H1 (cell line): Measurements from ENCODE around the gene STX16. TPM values are rescaled to one million over a fixed set of nuclear protein-coding genes. Genes with fewer than 3 reads are reported as not detected.
A peak's percentile ranks its signal among the peaks of the same experiment; 100 is the strongest.

Experiments used
- CTCF ChIA-PET: fragments of 300-600 bp; sonication (Branson Sonifier 250); formaldehyde crosslinking; loops from one replicate; lab custom pipeline; 2021; ENCODE audit not compliant: partially characterized antibody; lab: Charles Lee
- POLR2A ChIA-PET: fragments of 300-600 bp; sonication (Branson Sonifier 250); formaldehyde crosslinking; loops from one replicate; lab custom pipeline; 2021; ENCODE audit warnings: inconsistent platforms; ENCODE audit not compliant: partially characterized antibody; lab: Charles Lee
- DNase-seq, 2 experiments: peaks; one replicate each; pipeline versions ENCODE4 v3.0.0 to v3.0.0-alpha.2; 2010 to 2022; ENCODE audit warnings: low spot score in 2 of 2, low read depth in 1 of 2, mixed read lengths in 1 of 2
- FAIRE-seq: peaks from 2 replicates; lab custom pipeline; 2011; peaks lifted over from hg19 to GRCh38; lab: Jason Lieb, UNC
- H2AFZ ChIP-seq: 2 replicates; pipeline ENCODE4 v1.8.1; 2012; ENCODE audit warnings: low read length, inconsistent platforms
- H2AK5ac ChIP-seq: 2 replicates; pipeline ENCODE4 v1.6.1; 2013; ENCODE audit warnings: low read depth, low read length
- H2BK120ac ChIP-seq: replicated peaks from 2 replicates; pipeline ENCODE3; 2013; ENCODE audit warnings: low read depth, low read length, inconsistent platforms
- H2BK12ac ChIP-seq: 2 replicates; pipeline ENCODE4 v1.6.1; 2013; ENCODE audit warnings: low read depth, low read length
- H2BK15ac ChIP-seq: 2 replicates; pipeline ENCODE4 v1.6.1; 2013; ENCODE audit warnings: low read length
- H2BK20ac ChIP-seq: 2 replicates; pipeline ENCODE4 v1.6.1; 2013; ENCODE audit warnings: low read length
- H2BK5ac ChIP-seq: 2 replicates; pipeline ENCODE4 v1.6.1; 2013; ENCODE audit warnings: low read depth, low read length
- H3K14ac ChIP-seq: 2 replicates; pipeline ENCODE4 v1.6.1; 2013; ENCODE audit warnings: inconsistent platforms; ENCODE audit not compliant: insufficient read length
- H3K18ac ChIP-seq: 2 replicates; pipeline ENCODE4 v1.6.1; 2013; ENCODE audit warnings: low read length; ENCODE audit errors: extremely low read depth
- H3K23ac ChIP-seq: 2 replicates; pipeline ENCODE4 v1.6.1; 2013; ENCODE audit warnings: inconsistent platforms; ENCODE audit not compliant: insufficient read length
- H3K23me2 ChIP-seq: 2 replicates; pipeline ENCODE4 v1.6.1; 2013; ENCODE audit warnings: low read depth, low read length
- H3K27ac ChIP-seq: 2 replicates; pipeline ENCODE4 v1.6.1; 2011; ENCODE audit warnings: low read depth, low read length, inconsistent platforms
- H3K27me3 ChIP-seq, 4 experiments: replicated peaks in 1 of 4; 1 replicate in 1 of 4; 2 replicates in 3 of 4; pipeline versions ENCODE4 v1.6.1 to v1.8.1; 2011 to 2013; ENCODE audit warnings: low read length in 3 of 4, mild to moderate bottlenecking in 3 of 4, inconsistent platforms in 2 of 4, mixed read lengths in 2 of 4, moderate library complexity in 1 of 4; ENCODE audit not compliant: control insufficient read depth in 3 of 4, insufficient read depth in 3 of 4; ENCODE audit errors: extremely low read depth in 1 of 4
- H3K36me3 ChIP-seq, 4 experiments: 2 replicates each; pipeline versions ENCODE4 v1.6.1 to v1.8.1; 2011 to 2013; ENCODE audit warnings: mild to moderate bottlenecking in 4 of 4, low read length in 3 of 4, moderate library complexity in 2 of 4, control low read depth in 1 of 4, inconsistent platforms in 1 of 4; ENCODE audit not compliant: insufficient read depth in 4 of 4, control insufficient read depth in 2 of 4
- H3K4ac ChIP-seq: replicated peaks from 2 replicates; pipeline ENCODE3; 2013; ENCODE audit warnings: low read length, low read depth, mixed read lengths, inconsistent platforms; ENCODE audit not compliant: insufficient read length
- H3K4me1 ChIP-seq, 4 experiments: replicated peaks in 1 of 4; 1 replicate in 1 of 4; 2 replicates in 3 of 4; pipeline versions ENCODE4 v1.6.1 to v1.8.1; 2011 to 2013; ENCODE audit warnings: low read length in 3 of 4, inconsistent platforms in 2 of 4, mixed read lengths in 1 of 4; ENCODE audit not compliant: insufficient read depth in 4 of 4, control insufficient read depth in 3 of 4
- H3K4me2 ChIP-seq, 2 experiments: 2 replicates each; pipeline versions ENCODE4 v1.6.1 to v1.8.1; 2011 to 2013; ENCODE audit warnings: low read depth in 2 of 2, low read length in 2 of 2, control low read depth in 1 of 2, inconsistent platforms in 1 of 2, mild to moderate bottlenecking in 1 of 2; ENCODE audit not compliant: insufficient read depth in 1 of 2
- H3K4me3 ChIP-seq, 4 experiments: fragments of 200-600, 300-600 bp in 1 of 4; sonication (generic), shearing (Covaris generic), sonication (Bioruptor Twin) in 1 of 4; 2 replicates each; pipeline versions ENCODE4 v1.5.1 to v1.8.1; 2011 to 2016; ENCODE audit warnings: low read length in 4 of 4, low read depth in 3 of 4, control low read depth in 2 of 4, inconsistent platforms in 2 of 4, mild to moderate bottlenecking in 2 of 4, mixed read lengths in 1 of 4, moderate library complexity in 1 of 4; ENCODE audit not compliant: insufficient read depth in 2 of 4; ENCODE audit errors: extremely low read depth in 1 of 4
- H3K56ac ChIP-seq: replicated peaks from 2 replicates; pipeline ENCODE3; 2013; ENCODE audit warnings: low read depth, mild to moderate bottlenecking, mixed read lengths, low read length, inconsistent platforms; ENCODE audit not compliant: insufficient read length
- H3K79me1 ChIP-seq: 2 replicates; pipeline ENCODE4 v1.6.1; 2013; ENCODE audit warnings: low read depth, low read length, control low read depth
- H3K79me2 ChIP-seq, 2 experiments: 2 replicates each; pipeline versions ENCODE4 v1.6.1 to v1.8.1; 2012 to 2013; ENCODE audit warnings: low read length in 2 of 2, mild to moderate bottlenecking in 2 of 2, inconsistent platforms in 1 of 2; ENCODE audit not compliant: insufficient read depth in 2 of 2, control insufficient read depth in 1 of 2
- H3K9ac ChIP-seq, 4 experiments: replicated peaks in 1 of 4; 1 replicate in 1 of 4; 2 replicates in 3 of 4; pipeline versions ENCODE4 v1.6.1 to v1.8.1; 2011 to 2013; ENCODE audit warnings: low read depth in 3 of 4, low read length in 3 of 4, control low read depth in 2 of 4, mild to moderate bottlenecking in 2 of 4, moderate library complexity in 2 of 4, inconsistent platforms in 1 of 4; ENCODE audit errors: extremely low read depth in 1 of 4
- H3K9me3 ChIP-seq, 2 experiments: 2 replicates each; pipeline versions ENCODE4 v1.6.1 to v1.8.1; 2012 to 2013; ENCODE audit warnings: mild to moderate bottlenecking in 2 of 2, moderate library complexity in 2 of 2, control low read depth in 1 of 2, inconsistent platforms in 1 of 2, low read depth in 1 of 2, low read length in 1 of 2, mixed read lengths in 1 of 2; ENCODE audit not compliant: insufficient read depth in 2 of 2
- H4K20me1 ChIP-seq, 2 experiments: replicated peaks in 1 of 2; 2 replicates each; pipeline versions ENCODE3 to v1.8.1; 2011 to 2013; ENCODE audit warnings: inconsistent platforms in 2 of 2, low read length in 2 of 2, mild to moderate bottlenecking in 1 of 2; ENCODE audit not compliant: insufficient read depth in 2 of 2, control insufficient read depth in 1 of 2
- H4K5ac ChIP-seq: 2 replicates; pipeline ENCODE4 v1.6.1; 2013; ENCODE audit warnings: low read length, low read depth, mixed read lengths, inconsistent platforms; ENCODE audit not compliant: insufficient read length
- H4K8ac ChIP-seq: 2 replicates; pipeline ENCODE4 v1.8.0; 2013; ENCODE audit warnings: mild to moderate bottlenecking, moderate library complexity, low read length, inconsistent platforms; ENCODE audit not compliant: insufficient read depth; ENCODE audit errors: extremely low read depth
- H4K91ac ChIP-seq: replicated peaks from 2 replicates; pipeline ENCODE3; 2013; ENCODE audit warnings: low read length, mixed read lengths, inconsistent platforms; ENCODE audit not compliant: insufficient read length
- BACH1 ChIP-seq: IDR thresholded peaks from 2 replicates; pipeline ENCODE4 v1.6.1; 2012; ENCODE audit warnings: low read length, improper control_type of control experiment
- HDAC2 ChIP-seq, 2 experiments: fragments of 300-600 bp in 1 of 2; sonication (generic) in 1 of 2; IDR thresholded peaks; 2 replicates each; pipeline ENCODE4 v1.6.1; 2011 to 2012; ENCODE audit warnings: low read depth in 2 of 2, low read length in 2 of 2, mild to moderate bottlenecking in 2 of 2, moderate library complexity in 2 of 2, borderline replicate concordance in 1 of 2, inconsistent platforms in 1 of 2
- RNF2 ChIP-seq: fragments of 200-900, 300-1000 bp; sonication (generic); IDR thresholded peaks from 2 replicates; pipeline ENCODE4 v1.7.1; 2016; ENCODE audit warnings: borderline replicate concordance, low read depth, mild to moderate bottlenecking, antibody characterized with exemption, low read length; ENCODE audit not compliant: poor library complexity, severe bottlenecking; ENCODE audit errors: missing control alignments
- SAP30 ChIP-seq: fragments of 300-600 bp; sonication (generic); IDR thresholded peaks from 2 replicates; pipeline ENCODE4 v1.7.1; 2012; ENCODE audit warnings: low read length, moderate library complexity, mild to moderate bottlenecking, inconsistent platforms; ENCODE audit not compliant: insufficient read depth, insufficient replicate concordance
- SP2 ChIP-seq: IDR thresholded peaks from 2 replicates; pipeline ENCODE4 v1.6.1; 2012; ENCODE audit warnings: mild to moderate bottlenecking, low read length, inconsistent platforms
- TAF7 ChIP-seq: optimal IDR thresholded peaks from 2 replicates; pipeline ENCODE3; 2011; ENCODE audit warnings: low read depth, mild to moderate bottlenecking, inconsistent platforms, low read length, moderate library complexity, borderline replicate concordance
- WGBS, 2 experiments: shearing (Covaris generic) in 1 of 2; methylation state at CpG; one replicate each; pipeline versions ENCODE4 v1.1.6 to v1.1.7; 2013 to 2015; ENCODE audit warnings: low lambda C conversion rate in 2 of 2, mixed read lengths in 2 of 2, inconsistent platforms in 1 of 2, low coverage in 1 of 2, missing lambda C conversion rate in 1 of 2; ENCODE audit not compliant: insufficient replicate concordance in 2 of 2, insufficient coverage in 1 of 2, insufficient read length in 1 of 2; ENCODE audit errors: extremely low coverage in 1 of 2, missing lambda C conversion rate in 1 of 2; 5-methylcytosine and 5-hydroxymethylcytosine counted together
- polyA plus RNA-seq, 7 experiments: library from polyadenylated mRNA; depleted of rRNA in 3 of 7; stranded (reverse) in 5 of 7; unstranded in 2 of 7; fragments of >200 nt in 5 of 7; fragments of 200-250 nt in 2 of 7; gene quantifications; 1 replicate in 5 of 7; 2 replicates in 1 of 7; 4 replicates in 1 of 7; pipeline versions ENCODE4 v1.2.1 to v1.2.3, GENCODE V29; 2011 to 2013; ENCODE audit warnings: missing spikeins in 2 of 7, mixed read lengths in 2 of 7
- total RNA-seq: library from RNA; stranded (reverse); fragmentation: NEBNext Ultra II Directional; extraction: Animal tissue kit (Norgen Biotek cat#: 25700); gene quantifications from 2 replicates; pipeline ENCODE4 v1.2.1, GENCODE V29; 2021
- TF ChIP-seq, protein P1 (sequence below): IDR thresholded peaks from 2 replicates; pipeline ENCODE4 v1.6.1; 2012; ENCODE audit warnings: inconsistent platforms
- TF ChIP-seq, protein P2 (sequence below): IDR thresholded peaks from 2 replicates; pipeline ENCODE4 v1.6.1; 2012; ENCODE audit warnings: inconsistent platforms

Gene STX16
- total and polyA plus RNA-seq, 2 of the 8 experiments (the other 6 are each of a cell fraction or from before 2014, with no cell fraction given) = 45.2 to 61.6 TPM

DNA sequence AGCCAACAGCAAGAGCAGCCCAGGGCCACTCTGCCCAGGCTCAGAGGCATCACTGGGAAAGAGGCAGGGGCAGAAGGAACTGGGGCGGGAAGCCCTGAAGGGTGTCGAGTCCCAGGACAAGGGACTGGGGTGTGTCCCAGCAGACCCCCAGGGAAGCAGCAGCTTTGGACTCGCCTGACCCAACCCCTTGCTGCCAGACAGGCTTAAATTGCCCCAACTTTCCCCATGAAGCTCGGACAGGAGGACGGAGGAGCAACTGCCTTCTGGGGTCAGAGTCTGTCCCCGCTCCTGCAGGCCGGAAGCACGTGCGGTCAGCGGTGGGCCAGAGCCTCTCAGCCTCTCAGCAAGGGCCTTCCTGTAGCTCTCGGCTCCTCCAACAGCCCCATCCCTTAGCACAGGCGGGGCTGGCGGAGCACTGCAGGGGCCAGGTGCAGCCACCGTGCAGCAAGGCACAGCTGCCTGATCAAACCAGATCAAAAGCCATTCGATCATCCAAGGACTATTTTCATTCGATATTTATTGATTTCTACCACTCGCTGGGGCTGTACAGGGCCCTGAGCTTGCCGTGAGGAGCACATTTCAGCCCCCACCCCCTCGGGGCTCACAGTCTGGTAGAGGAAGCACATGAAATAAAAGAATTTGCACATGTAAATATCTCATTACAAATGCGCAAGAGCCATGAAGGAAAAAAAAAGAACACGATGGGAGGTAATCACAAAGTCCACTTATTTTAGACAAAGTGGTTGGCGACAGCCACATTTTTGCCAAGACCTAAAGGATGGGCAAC is 31.8 kb upstream of the STX16 start:
- Histone ChIP-seq H3K9me3 (peaks cover 15 to 18% of the 10 kb centered on the region in 2 experiments), H3K23ac (no peak overlapping the region), H3K18ac (peak overlapping the region; percentile 89; the same call in 1 of the 2 replicates), H3K4ac (no peak overlapping the region), H3K79me2 (no peaks in the 10 kb centered on the region), H3K56ac (no peak overlapping the region), H3K27ac (no peak overlapping the region), H3K79me1 (no peaks in the 10 kb centered on the region), H3K4me2 (peak overlapping the region in 1 of 2 experiments; percentile 44; a peak in 1 of 4 replicates), H2AK5ac (peak overlapping the region; percentile 16; the same call in 1 of the 2 replicates), H4K5ac (peak overlapping the region; percentile 26), H2BK5ac (peak overlapping the region; percentile 82; the same call in 1 of the 2 replicates), H4K8ac (peak overlapping the region; percentile 86), H4K91ac (peak overlapping the region; percentile 92), H3K4me1 (peaks cover 0 to 9% (median 5%) of the 10 kb centered on the region in 4 experiments; a peak in 5 of 7 replicates), H3K4me3 (no peak overlapping the region), H3K36me3 (no peaks in the 10 kb centered on the region; a peak in 1 of 8 replicates), H2BK12ac (peak overlapping the region; percentile 92), H3K14ac (no peak overlapping the region), H2BK15ac (no peak overlapping the region; the same call in 1 of the 2 replicates), H3K9ac (no peak overlapping the region), H2AFZ (peak overlapping the region; percentile 16; the same call in 1 of the 2 replicates), H3K23me2 (peaks cover 6% of the 10 kb centered on the region), H2BK20ac (peak overlapping the region; percentile 91), H3K27me3 (peaks cover 0 to 13% (median 7%) of the 10 kb centered on the region in 4 experiments; a peak in 4 of 7 replicates), H4K20me1 (no peaks in the 10 kb centered on the region), H2BK120ac (peak overlapping the region; percentile 68)
- POLR2A ChIA-PET = interaction anchor here (0.7 to 4.5 kb wide), 29 partner anchors 8 to 251 kb away, joined by 3 to 26 read pairs (median 4); partner anchors contain the start of genes APCDD1L, GNAS and STX16
- FAIRE-seq (no peak), DNase-seq (peak in 1 of 2 experiments; percentile 68)
- 50% methylated on average over 22 of the region's 22 CpGs; no CpG with 5 or more reads in 1 of the 2 experiments for WGBS, 2 experiments
- CTCF ChIA-PET = interaction anchor here (0.5 to 2.5 kb wide), 7 partner anchors 8 to 194 kb away, joined by 3 to 12 read pairs (median 4); partner anchors contain the start of gene STX16
- no peak for TF ChIP-seq BACH1
- no peak for TF ChIP-seq TAF7
- TF ChIP-seq, protein P1, sequence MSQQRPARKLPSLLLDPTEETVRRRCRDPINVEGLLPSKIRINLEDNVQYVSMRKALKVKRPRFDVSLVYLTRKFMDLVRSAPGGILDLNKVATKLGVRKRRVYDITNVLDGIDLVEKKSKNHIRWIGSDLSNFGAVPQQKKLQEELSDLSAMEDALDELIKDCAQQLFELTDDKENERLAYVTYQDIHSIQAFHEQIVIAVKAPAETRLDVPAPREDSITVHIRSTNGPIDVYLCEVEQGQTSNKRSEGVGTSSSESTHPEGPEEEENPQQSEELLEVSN = peak; percentile 99
- TF ChIP-seq, protein P2, sequence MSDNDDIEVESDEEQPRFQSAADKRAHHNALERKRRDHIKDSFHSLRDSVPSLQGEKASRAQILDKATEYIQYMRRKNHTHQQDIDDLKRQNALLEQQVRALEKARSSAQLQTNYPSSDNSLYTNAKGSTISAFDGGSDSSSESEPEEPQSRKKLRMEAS = peak; percentile 98
- TF ChIP-seq HDAC2 (IDR thresholded peaks at IDR 0.05; ENCODE audit: borderline replicate concordance in 1 of 2, low read depth in 2 of 2, low read length in 2 of 2) = no peak
- TF ChIP-seq SP2 = no peak
- TF ChIP-seq SAP30 = no peak
- TF ChIP-seq RNF2 = peak; percentile 52
